HG03575 (cell line): ENCODE data around the gene C6orf141.
"Not testable (repeated sequence)": the region's sequence is repeated elsewhere in the genome, so short reads cannot be mapped to it uniquely, and the experiment has no call there.

ENCODE experiments used
- ATAC-seq: cut with Tn5 transposase; IDR thresholded peaks from one replicate; pipeline ENCODE4 v1.9.1; 2021; ENCODE audit not compliant: unreplicated experiment, insufficient number of reproducible peaks, low FRiP score; ENCODE audit errors: extremely low read depth

C6orf141 gene

DNA sequence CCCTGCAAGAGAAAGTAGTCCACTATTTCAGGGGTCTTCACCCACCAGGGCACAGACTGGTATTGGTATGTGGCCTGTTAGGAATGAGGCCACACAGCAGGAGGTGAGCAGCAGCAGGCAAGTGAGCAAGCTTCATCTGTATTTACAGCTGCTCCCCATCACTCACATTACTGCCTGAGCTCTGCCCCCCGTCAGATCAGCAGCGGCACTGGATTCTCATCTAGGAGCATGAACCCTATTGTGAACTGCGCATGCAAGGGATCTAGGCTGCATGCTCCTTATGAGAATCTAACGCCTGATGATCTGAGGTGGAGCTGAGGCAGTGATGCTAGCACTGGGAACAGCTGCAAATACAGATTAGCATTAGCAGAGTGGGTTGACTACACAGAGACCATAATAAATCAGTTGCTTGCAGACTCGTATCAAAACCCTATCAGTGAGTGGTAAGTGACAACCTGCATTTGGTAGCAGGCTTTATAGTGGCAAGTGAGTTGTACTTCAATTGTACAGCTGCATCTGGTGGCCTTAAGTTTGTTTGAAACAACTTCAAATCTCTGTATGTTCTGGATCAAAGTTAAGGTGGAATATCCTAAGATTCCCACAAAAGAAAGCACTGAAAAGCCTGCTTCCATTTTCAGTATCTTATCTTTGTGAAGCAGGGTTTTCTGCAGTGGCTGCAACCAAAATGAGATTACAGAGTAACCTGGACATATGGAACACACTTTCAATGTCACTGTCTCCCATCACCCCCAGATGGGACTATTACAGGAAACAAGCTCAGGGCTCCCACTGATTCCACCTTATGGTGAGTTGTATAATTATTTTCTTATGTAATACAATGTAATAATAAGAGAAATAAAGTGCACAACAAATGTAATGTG lies 12.8 kb downstream of the C6orf141 start:
- no peak for ATAC-seq

- no peak for ATAC-seq
Observed at GRCh38 chr6:49564552-49564951, 14.1 kb downstream of the C6orf141 start.

DNA sequence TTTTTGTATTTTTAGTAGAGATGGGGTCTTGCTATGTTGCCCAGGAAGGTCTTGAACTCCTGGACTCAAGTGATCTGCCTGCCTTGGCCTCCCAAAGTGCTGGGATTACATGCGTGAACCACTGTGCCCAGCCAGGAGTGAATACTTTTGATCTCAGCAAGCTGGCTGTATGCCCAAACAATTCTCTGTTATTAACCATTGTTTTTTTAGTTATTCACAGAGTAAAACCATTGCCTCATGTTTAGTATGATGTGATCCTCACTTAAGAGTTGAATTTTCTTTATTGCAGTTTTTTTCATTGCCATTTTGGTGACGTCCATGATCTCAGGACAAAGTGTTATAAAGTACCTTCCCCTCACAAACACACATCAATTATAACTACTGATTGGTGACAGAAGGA lies 14.8 kb downstream of the C6orf141 start:
- no peak for ATAC-seq

DNA sequence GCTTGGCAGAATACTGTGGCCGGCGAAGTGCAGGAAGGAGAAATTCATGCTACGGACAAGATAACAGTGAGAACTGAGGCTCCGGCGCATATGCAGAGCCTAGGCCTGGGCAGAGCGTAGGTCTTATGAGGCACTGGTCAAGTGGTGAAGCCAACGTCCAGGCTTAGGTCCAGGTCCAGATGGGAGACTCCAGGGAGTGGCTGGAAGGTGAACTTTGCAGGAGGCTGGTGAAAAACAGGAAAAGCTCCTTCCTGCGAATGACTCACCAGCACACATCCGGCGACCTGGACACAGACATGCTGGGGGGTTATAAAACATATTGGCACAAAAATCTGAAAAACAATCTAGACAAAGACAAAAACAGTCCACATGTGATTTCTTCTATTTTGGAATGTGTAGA lies 15.4 kb downstream of the C6orf141 start:
- ATAC-seq, result no peak

- ATAC-seq, result no peak
Observed at GRCh38 chr6:49570474-49571079, 20.1 kb downstream of the C6orf141 start.

GRCh38 chr6:49576618-49577017 lies 26.1 kb downstream of the C6orf141 start:
- ATAC-seq, result no peak

- no peak for ATAC-seq
Observed at GRCh38 chr6:49579649-49580048, 29.2 kb downstream of the C6orf141 start.

GRCh38 chr6:49582529-49582928 lies 32.1 kb downstream of the C6orf141 start:
- no peak for ATAC-seq

- ATAC-seq, result not testable (repeated sequence)
Observed at GRCh38 chr6:49587262-49587661, 36.8 kb downstream of the C6orf141 start.
